Stimulated activated CD4-positive, alpha-beta T cell treated with anti-CD3 and anti-CD28 coated beads, Interleukin-12 subunit alpha, Interleukin-12 subunit beta, amount 100 ng/mL, for 24 hours (primary cell): ENCODE measurements around the gene DENND5B.
"Not testable (repeated sequence)": the region's sequence is repeated elsewhere in the genome, so short reads cannot be mapped to it uniquely, and the experiment has no call there.

ENCODE experiments used
- DNase-seq, 2 experiments: peaks; one replicate each; pipeline ENCODE4 v3.0.0-alpha.2; 2020; ENCODE audit warnings: low read depth in 2 of 2

The DENND5B gene

GRCh38 chr12:31377210-31377609, 213.7 kb downstream of the DENND5B start:
- DNase-seq: not testable (repeated sequence)

DNA sequence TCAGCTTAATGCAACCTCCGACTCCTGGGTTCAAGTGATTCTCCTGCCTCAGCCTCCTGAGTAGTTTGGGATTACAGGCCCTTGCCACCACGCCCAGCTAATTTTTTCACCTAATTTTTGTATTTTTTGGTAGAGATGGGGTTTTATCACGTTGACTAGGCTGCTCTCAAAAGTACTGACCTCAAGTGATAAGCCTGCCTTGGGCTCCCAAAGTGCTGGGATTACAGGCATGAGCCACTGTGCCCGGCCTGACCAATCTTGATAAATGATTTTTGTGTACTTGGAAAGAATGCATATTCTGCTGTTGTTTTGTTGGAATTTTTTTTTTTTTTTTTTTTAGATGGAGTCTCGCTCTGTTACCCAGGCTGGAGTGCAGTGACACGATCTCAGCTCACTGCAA, 215.5 kb downstream of the DENND5B start:
- not testable (repeated sequence) for DNase-seq

GRCh38 chr12:31371256-31371620, 219.7 kb downstream of the DENND5B start:
- no peak for DNase-seq

DNA sequence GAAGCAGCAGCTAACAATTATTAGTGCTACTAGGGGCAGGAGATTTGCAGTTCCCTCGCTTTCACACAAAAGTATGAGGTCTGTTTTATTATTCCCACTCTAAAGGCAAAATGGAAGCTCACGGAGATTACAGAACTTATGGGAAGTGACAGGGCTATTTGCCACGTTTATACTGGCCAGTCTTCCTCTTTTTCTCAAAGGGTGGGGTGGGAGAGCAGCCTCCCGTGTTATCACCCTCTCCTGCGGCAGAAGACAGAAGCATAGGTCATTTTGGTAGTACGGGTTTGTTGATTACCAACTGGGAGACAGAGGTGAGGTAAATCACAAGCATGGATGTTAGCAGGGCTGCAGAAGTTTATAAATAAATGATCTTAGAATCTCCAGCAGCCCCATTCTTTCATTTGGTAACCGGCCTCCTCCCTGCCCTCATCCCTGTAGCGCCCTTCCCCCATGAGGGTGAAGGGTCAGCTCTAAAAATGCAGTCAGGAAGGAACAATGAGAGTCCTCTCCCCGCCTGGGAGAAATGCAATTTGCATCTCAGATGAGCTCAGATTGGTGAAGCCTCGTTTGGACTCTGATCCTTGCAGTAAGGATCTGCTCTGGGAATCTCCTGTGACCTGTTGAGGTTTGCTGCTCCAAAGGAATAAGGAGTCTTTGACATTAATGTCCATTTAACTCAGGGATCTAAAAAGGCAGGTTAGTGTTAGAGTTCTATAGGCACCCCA, 220.2 kb downstream of the DENND5B start:
- no peak for DNase-seq

DNA sequence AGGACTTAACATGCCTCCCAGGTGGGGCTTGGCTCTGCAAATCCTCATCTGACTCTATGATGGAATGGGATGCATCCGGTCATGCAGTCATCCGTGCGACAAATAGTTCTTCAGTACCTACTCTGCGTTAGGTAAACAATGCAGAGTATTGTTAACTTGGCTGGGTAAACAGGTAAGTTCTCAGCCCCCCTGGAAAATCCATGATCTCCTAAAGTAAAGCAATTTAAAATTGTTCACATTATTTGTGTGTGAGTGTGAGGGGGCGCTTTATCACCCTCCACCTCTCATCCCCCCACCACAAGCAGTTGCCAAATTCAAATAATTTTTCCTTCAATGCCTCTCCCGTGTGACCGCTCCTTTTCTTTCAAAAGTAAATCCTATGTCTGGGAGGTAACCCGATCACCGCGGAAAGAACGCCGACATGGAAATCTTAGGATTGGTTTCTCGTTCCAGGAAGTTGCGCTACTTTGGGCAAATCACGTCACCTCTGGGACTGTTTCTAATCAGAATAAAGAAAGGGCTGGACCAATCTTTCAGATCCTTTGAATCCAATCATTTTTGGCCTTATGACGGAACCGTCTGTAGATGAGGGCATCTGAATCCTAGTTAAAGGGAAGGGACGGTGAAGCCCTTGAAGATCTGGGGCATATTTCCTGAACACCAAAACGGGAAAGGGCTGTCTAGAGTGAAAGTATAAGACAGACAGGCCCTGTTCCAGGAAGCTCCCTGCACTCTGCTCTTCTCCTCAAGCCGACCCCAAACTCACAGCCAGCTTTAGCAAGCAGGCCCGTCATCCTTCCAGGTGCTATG, 221.0 kb downstream of the DENND5B start:
- DNase-seq: no peak

- no peak for DNase-seq
These were observed 222.1 kb downstream of the DENND5B start for GRCh38 chr12:31368666-31369361.

GRCh38 chr12:31366104-31366621, 224.8 kb downstream of the DENND5B start:
- DNase-seq: no peak

GRCh38 chr12:31363831-31364230, 227.1 kb downstream of the DENND5B start:
- no peak for DNase-seq

DNA sequence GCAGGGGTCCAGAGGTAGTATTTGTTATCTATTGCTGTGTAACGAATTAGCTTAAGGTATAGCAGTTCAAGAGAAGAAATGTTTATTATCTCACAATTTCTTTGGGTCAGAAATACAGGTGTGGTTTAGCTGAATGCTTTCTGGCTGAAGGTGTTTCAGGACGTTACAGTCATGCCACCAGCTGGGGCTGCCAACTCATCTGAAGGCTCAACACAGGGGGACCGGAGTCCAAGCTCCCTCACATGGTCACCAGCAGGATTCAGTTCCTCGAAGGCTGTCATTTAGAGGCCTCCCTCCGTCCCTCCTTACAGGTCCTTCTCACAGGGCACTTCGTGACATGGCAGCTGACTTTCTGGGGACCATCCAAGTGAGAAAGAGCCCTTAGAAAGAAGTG, 227.5 kb downstream of the DENND5B start:
- no peak for DNase-seq

- DNase-seq: peak in 1 of 2 experiments; percentile 3
These were observed 228.0 kb downstream of the DENND5B start for GRCh38 chr12:31362759-31363415.

GRCh38 chr12:31362115-31362758, 228.7 kb downstream of the DENND5B start:
- DNase-seq: no peak

DNA sequence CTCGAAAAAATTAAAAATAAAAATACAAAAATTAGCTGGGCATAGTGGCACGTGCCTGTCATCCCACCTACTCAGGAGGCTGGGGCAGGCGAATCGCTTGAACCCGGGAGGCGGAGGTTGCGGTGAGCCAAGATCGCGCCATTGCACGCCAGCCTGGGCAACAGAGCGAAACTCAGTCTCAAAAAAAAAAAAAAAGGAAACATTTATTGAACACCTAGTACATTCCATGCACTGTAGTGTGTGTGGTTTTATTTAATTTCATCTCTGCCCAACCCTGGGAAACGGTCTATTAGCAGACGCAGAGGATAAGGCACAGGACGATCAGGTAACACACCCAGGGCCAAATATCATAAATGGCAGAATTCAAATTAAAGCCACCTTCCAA, 229.2 kb downstream of the DENND5B start:
- DNase-seq: no peak

DNA sequence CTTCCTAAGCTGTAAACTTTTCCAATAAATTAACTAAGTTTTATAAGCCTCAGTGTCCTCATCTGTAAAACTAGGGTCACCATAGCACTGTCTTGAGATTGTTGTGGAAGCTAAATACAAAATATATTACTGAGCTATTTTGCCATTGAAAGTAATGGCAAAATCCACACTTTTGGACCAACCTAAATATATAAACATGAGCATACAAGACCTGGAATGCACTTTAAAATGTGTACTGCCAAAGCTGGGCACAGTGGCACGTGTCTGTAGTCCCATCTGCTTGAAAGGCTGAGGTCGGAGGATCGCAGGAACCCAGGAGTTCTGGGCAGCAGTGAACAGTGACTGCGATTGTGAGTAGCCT, 235.2 kb downstream of the DENND5B start:
- no peak for DNase-seq

GRCh38 chr12:31353750-31354708, 236.9 kb downstream of the DENND5B start:
- no peak for DNase-seq

GRCh38 chr12:31346267-31346666, 244.7 kb downstream of the DENND5B start:
- DNase-seq: no peak

GRCh38 chr12:31343139-31343538, 247.8 kb downstream of the DENND5B start:
- no peak for DNase-seq

- no peak for DNase-seq
These were observed 248.7 kb downstream of the DENND5B start for GRCh38 chr12:31342286-31342685.

DNA sequence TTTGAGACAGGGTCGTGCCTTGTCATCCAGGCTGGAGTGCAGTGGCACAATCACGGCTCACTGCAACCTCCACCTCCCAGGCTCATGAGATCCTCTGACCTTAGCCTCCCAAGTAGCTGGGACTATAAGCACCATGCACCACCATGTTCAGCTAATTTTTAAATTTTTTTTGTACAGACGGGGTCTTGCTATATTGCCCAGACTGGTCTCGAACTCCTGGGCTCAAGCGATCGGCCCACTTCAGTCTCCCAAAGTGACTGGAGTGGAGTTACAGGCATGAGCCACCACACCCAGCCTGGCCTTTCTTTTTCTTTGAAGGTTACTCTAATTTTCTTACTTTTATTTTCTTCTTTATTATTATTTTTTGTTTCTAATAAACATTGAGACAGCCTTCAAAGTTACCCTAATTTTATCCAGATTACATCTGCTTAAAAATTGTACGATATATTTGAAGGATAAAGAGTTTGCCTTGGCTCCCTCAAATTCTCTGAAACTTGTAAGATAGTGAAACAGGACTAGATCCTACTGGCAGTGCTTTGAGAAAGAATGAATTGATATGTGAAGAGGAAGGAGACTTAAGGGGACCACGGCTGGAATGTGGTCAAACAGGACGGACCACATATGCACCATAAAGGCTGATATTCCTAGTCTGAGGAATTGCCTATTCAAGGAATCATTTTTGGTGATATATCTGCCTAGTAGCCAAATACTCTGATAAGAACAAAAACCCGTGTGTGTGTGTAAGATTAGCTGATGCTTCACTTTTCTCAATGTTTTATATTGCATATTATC, 250.9 kb downstream of the DENND5B start:
- no peak for DNase-seq

DNA sequence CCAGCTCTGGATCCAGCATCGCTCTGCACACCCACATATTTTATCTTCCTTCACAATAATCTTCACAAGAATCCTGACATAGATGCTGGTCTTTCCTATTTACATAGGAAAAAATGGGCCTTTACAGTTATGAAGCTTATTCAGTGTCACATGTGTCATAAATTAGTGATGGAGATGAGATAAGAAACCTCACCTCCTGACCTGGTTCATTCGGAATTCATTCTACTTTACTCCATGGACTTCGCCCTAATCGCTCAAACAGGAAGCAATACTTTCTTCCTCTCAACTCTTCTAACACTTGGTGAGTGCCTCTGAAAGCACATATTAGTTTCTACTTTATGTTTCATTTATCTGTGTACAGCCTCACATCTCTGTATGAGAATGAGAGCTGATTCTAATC, 253.0 kb downstream of the DENND5B start:
- DNase-seq: no peak
